ENCODE data around the gene APOBEC3B.

DNA sequence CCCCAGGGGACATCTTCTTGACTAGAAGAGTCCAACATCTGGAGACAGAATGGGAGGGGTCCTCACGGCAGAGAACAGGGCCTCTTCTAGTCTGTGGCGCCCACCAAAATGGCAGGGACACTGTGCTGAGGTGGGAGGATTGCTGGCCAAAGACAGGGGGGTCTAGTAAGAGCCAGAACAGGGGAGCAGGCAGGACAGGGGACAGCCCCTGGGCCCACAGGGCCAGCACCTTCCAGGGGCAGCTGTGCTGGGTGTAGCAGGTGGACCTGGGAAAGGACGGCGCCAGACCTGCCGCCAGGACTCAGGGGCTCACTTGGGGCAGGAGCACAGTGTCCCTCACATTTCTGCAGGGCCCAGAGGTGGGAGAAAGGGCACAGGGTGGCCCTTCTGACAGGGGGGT is 25.6 kb upstream of the APOBEC3B start:
- TF ChIP-seq, protein P1, sequence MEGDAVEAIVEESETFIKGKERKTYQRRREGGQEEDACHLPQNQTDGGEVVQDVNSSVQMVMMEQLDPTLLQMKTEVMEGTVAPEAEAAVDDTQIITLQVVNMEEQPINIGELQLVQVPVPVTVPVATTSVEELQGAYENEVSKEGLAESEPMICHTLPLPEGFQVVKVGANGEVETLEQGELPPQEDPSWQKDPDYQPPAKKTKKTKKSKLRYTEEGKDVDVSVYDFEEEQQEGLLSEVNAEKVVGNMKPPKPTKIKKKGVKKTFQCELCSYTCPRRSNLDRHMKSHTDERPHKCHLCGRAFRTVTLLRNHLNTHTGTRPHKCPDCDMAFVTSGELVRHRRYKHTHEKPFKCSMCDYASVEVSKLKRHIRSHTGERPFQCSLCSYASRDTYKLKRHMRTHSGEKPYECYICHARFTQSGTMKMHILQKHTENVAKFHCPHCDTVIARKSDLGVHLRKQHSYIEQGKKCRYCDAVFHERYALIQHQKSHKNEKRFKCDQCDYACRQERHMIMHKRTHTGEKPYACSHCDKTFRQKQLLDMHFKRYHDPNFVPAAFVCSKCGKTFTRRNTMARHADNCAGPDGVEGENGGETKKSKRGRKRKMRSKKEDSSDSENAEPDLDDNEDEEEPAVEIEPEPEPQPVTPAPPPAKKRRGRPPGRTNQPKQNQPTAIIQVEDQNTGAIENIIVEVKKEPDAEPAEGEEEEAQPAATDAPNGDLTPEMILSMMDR (IDR thresholded peaks at IDR 0.05) = no peak
- no peak for TF ChIP-seq POLR2A (IDR thresholded peaks at IDR 0.05)

Measured in Peyer's patch (tissue), 4 donors.